ENCODE data around the gene GPS2.

GRCh38 chr17:7361906-7362305 is 46.7 kb upstream of the GPS2 start:
- TF ChIP-seq CTCF (conservative IDR thresholded peaks at IDR 0.05 in 1 of 2, IDR thresholded peaks at IDR 0.05 in 1 of 2; ENCODE audit: low read depth in 1 of 2, low read length in 2 of 2), result no peak
- TF ChIP-seq EZH2 (IDR thresholded peaks at IDR 0.05; ENCODE audit: low read length, missing control alignments), result no peak
